Stimulated activated CD8-positive, alpha-beta memory T cell treated with anti-CD3 and anti-CD28 coated beads, Interleukin-4, amount 100 ng/mL, for 24 hours (primary cell): ENCODE results near the gene VPS18.
"Not testable (repeated sequence)": the region's sequence is repeated elsewhere in the genome, so short reads cannot be mapped to it uniquely, and the experiment has no call there.

ENCODE experiments used
- DNase-seq: peaks from one replicate; pipeline ENCODE4 v3.0.0-alpha.2; 2020; ENCODE audit warnings: low read depth

Gene VPS18

GRCh38 chr15:40893733-40894680, at the start of gene VPS18:
VPS18 (plus strand) TSS chr15:40894450; CDS start chr15:40894769, 319 bp downstream.
- DNase-seq: peak; percentile 98

GRCh38 chr15:40844696-40845030, 49.6 kb upstream of the VPS18 start:
- DNase-seq: no peak

GRCh38 chr15:40845036-40845435, 49.2 kb upstream of the VPS18 start:
- DNase-seq: no peak

- DNase-seq: no peak
Observed at GRCh38 chr15:40845511-40846284, 48.6 kb upstream of the VPS18 start.

- DNase-seq: no peak
Observed at GRCh38 chr15:40846841-40847222, 47.4 kb upstream of the VPS18 start.

GRCh38 chr15:40847223-40847961, 46.9 kb upstream of the VPS18 start:
- no peak for DNase-seq

- DNase-seq: no peak
Observed at GRCh38 chr15:40850576-40851112, 43.6 kb upstream of the VPS18 start.

- DNase-seq: no peak
Observed at GRCh38 chr15:40852529-40852928, 41.7 kb upstream of the VPS18 start.

GRCh38 chr15:40853241-40853890, 40.9 kb upstream of the VPS18 start:
- no peak for DNase-seq

- no peak for DNase-seq
Observed at GRCh38 chr15:40854161-40854560, 40.1 kb upstream of the VPS18 start.

GRCh38 chr15:40855706-40856234, 38.5 kb upstream of the VPS18 start:
- no peak for DNase-seq

- no peak for DNase-seq
Observed at GRCh38 chr15:40856746-40857145, 37.5 kb upstream of the VPS18 start.

GRCh38 chr15:40857601-40858341, 36.5 kb upstream of the VPS18 start:
- DNase-seq: peak; percentile 67

- DNase-seq: no peak
Observed at GRCh38 chr15:40858706-40859105, 35.5 kb upstream of the VPS18 start.

- DNase-seq: peak; percentile 73
Observed at GRCh38 chr15:40859206-40859851, 34.9 kb upstream of the VPS18 start.

GRCh38 chr15:40861147-40861546, 33.1 kb upstream of the VPS18 start:
- not testable (repeated sequence) for DNase-seq

- DNase-seq: no peak
Observed at GRCh38 chr15:40863660-40864270, 30.5 kb upstream of the VPS18 start.

- DNase-seq: no peak
Observed at GRCh38 chr15:40867199-40867598, 27.1 kb upstream of the VPS18 start.

GRCh38 chr15:40869686-40870085, 24.6 kb upstream of the VPS18 start:
- DNase-seq: no peak

- DNase-seq: no peak
Observed at GRCh38 chr15:40870716-40871115, 23.5 kb upstream of the VPS18 start.
